Measurements from ENCODE around the gene BBIP1.

BBIP1 gene

DNA sequence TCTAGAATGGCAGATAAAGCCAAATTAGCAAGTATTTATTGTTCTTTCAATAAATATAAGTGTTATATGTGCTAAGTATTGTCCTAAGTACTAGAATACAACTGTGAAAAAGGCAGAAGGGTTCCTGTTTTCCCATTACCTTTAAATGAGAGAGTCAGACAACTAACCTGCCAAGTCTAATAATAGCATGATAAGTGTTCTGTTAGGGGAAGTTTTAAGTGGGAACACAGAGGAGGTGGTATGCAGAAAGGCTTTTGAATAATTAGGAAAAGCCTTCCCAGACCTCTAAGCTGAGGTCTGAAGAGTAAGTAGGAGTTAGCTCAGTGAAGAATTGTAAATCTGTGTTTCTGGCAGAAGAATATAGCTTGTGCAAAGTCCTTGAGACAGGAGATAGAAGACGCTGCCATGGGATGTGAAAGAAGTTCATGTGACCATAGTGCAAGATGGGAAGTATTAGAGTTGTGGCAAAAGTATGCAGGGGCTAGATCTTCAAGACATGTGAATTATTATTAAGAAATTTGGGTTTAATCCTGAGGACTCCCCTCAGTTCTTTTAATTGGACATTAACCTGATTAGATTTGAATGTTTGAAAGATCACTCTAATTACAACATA, 12.9 kb upstream of the BBIP1 start:
- DNase-seq = no peak
- no peaks in the 10 kb centered on the region for H3K4me1 ChIP-seq
- no peaks in the 10 kb centered on the region for H3K27me3 ChIP-seq
- TF ChIP-seq, protein P1, sequence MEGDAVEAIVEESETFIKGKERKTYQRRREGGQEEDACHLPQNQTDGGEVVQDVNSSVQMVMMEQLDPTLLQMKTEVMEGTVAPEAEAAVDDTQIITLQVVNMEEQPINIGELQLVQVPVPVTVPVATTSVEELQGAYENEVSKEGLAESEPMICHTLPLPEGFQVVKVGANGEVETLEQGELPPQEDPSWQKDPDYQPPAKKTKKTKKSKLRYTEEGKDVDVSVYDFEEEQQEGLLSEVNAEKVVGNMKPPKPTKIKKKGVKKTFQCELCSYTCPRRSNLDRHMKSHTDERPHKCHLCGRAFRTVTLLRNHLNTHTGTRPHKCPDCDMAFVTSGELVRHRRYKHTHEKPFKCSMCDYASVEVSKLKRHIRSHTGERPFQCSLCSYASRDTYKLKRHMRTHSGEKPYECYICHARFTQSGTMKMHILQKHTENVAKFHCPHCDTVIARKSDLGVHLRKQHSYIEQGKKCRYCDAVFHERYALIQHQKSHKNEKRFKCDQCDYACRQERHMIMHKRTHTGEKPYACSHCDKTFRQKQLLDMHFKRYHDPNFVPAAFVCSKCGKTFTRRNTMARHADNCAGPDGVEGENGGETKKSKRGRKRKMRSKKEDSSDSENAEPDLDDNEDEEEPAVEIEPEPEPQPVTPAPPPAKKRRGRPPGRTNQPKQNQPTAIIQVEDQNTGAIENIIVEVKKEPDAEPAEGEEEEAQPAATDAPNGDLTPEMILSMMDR (IDR thresholded peaks at IDR 0.05; ENCODE audit: low read depth, low read length) = no peak
- H3K9me3 ChIP-seq = no peaks in the 10 kb centered on the region
- no peaks in the 10 kb centered on the region for H3K36me3 ChIP-seq
- no peak overlapping the region for H3K4me3 ChIP-seq (ENCODE audit: low read depth, low read length)

DNA sequence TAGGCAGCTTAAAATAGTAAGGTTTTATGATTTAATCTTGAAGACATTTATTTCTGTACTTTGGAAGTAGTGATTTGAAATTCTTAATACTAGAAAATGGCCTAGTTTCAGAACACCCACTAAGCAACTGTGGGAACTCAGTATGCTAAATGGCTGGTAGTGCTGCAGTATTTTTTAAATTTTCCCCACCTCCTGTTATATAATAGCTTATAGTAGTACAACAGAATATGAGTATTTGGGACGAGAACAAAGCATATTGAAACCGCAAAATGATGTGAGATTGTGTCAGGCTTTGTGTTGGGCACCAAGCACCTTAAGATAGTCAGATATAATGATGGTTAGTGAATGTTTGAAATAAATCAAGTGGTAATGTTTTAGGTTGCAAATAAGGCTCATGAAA, 8.5 kb upstream of the BBIP1 start:
- no peak for DNase-seq
- Histone ChIP-seq H3K9me3 (no peaks in the 10 kb centered on the region), H3K27me3 (no peaks in the 10 kb centered on the region), H3K36me3 (no peaks in the 10 kb centered on the region), H3K4me3 (ENCODE audit: low read depth, low read length) (no peak overlapping the region), H3K4me1 (no peaks in the 10 kb centered on the region)
- TF ChIP-seq, protein P1 (IDR thresholded peaks at IDR 0.05; ENCODE audit: low read depth, low read length) = no peak

DNA sequence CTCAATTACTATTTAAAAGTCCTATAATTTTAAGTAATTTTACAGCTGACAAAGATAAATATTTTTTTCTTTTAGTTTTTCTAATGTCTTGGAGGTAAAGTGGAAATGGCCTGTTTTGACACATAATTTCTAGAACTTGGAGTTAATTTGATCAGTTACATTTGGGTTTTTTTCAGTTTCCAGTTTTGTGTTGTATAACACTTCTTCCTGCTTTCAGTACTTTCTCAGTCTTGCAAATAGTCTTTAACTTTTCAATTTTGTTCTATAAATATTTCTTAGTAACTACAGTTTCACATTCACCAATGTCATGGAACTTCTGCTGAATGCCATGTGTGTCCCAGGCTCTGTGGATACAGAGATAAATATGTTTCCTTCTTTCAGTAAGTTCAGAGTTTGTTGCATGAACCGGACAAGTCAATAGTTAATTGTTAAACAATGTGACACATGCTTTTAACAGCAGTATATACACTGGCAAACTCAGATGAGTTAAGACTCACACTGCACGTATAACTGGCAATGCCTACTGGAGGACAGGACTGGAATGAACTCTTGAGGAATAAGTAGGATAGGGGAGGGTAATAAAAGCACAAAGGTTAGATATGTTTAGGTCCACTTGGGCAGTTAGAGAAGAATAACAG, 5.0 kb upstream of the BBIP1 start:
- DNase-seq = no peak

DNA sequence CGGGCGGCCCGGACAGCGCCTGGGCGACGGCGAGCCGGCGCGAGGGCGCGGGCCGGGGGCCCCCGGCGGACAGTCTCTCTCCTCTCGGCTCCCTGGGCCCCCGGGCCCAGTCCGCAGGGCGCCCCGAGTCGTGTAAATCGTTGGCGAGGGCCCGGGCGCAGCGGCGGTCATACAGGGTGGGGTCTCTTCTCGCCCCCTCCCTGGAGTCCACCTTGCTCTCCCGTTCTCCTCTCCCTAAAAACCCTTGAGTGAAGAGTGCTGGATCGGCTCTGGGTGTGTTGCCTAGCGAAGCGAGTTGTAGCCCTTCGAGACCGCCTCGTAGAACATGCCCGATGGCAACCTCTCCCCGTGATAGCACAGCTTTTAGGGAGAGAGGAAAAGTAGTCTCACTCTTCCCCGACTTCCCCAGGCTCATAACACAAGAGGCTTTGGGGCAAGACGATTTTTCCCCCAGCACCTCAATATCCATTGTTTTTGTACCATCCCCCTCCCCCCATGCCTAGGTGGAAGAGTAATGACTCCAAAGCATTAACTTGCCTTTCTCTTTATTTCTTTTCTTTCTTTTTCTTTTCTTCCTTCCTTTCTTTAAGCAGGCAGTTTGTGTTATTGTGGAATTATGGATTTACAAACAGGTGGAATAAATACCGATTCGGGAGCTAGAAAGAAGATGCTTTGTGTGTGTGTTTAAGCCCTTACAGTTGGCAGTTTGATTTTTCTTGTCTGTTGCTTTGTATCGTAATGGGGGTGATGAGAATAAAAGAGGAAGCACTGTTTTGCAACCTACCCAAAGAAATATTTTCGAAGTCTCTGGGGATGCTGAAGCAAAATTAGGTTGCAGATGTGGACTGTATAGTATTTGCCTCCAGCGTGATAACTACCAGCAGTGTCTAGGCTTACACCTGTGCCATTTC, 1.2 kb upstream of the BBIP1 start:
- H3K9me3 ChIP-seq = no peaks in the 10 kb centered on the region
- H3K27me3 ChIP-seq = no peaks in the 10 kb centered on the region
- no peaks in the 10 kb centered on the region for H3K4me1 ChIP-seq
- H3K4me3 ChIP-seq (ENCODE audit: low read depth, low read length) = peak overlapping the region; percentile 78
- H3K36me3 ChIP-seq = no peaks in the 10 kb centered on the region
- peak; percentile 44 for DNase-seq
- TF ChIP-seq, protein P1 (IDR thresholded peaks at IDR 0.05; ENCODE audit: low read depth, low read length) = no peak

More for the DNA sequence above, 5.0 kb upstream of the BBIP1 start:
- Histone ChIP-seq H3K9me3 (no peaks in the 10 kb centered on the region), H3K36me3 (no peaks in the 10 kb centered on the region), H3K27me3 (no peaks in the 10 kb centered on the region), H3K4me1 (no peaks in the 10 kb centered on the region), H3K4me3 (ENCODE audit: low read depth, low read length) (no peak overlapping the region)
- TF ChIP-seq, protein P1 (IDR thresholded peaks at IDR 0.05; ENCODE audit: low read depth, low read length) = no peak

DNA sequence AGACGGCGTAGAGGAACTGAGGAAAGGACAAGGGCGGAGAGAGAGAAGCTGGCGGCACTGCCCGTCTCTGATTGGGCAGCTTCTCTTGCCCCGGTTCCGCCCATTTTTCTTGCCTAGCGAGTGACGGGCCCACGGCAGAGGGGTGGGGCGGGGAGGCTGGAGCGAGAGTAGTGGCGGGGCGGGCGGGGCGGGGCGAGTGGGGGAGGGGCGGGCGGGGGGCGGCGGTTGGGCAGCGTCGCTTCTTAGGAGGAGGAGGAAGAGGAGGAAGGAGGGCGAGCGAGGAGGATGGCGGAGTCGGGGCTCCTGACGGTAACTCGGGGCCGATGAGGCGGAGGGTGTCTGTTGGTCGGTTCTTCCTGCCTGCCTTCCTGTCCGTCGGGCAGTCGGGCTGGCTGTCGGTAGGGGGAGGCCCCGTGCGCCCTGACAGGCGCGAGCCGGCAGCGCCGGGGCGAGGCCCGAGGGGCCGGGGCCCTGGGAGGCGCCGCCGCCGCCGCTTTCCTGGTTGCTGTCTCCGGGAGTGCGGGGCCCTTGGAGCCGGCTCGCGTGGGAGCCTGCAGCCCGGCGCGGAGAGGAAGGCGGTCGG, 460 bp upstream of the BBIP1 start, which contains the start of gene SHOC2:
SHOC2 (plus strand) TSS at position 256 of the 583 bp plus-strand sequence. CDS start 44,755 bp downstream, outside the sequence.
- Histone ChIP-seq H3K36me3 (no peaks in the 10 kb centered on the region), H3K4me1 (no peaks in the 10 kb centered on the region), H3K9me3 (no peaks in the 10 kb centered on the region), H3K4me3 (ENCODE audit: low read depth, low read length) (peak within 1 kb of the TSS; percentile 96), H3K27me3 (no peaks in the 10 kb centered on the region)
- DNase-seq = peak; percentile 99
- TF ChIP-seq, protein P1 (IDR thresholded peaks at IDR 0.05; ENCODE audit: low read depth, low read length) = peak; percentile 23; the same call in 1 of the 2 replicates

Data from BE2C (cell line).